NCI-H460 (cell line): ENCODE data around the gene EPHA2. TPM values are rescaled to one million over a fixed set of nuclear protein-coding genes. Genes with fewer than 3 reads are reported as not detected.
"Not testable (repeated sequence)": the region's sequence is repeated elsewhere in the genome, so short reads cannot be mapped to it uniquely, and the experiment has no call there.

Source experiments
- DNase-seq: peaks from one replicate; pipeline ENCODE4 v3.0.0-alpha.2; 2016; ENCODE audit warnings: low read depth; ENCODE audit errors: extremely low read depth
- total RNA-seq: library from RNA; depleted of rRNA; stranded (reverse); fragments of >200 nt; shearing (Covaris generic); gene quantifications from 2 replicates; pipeline ENCODE4 v1.2.3, GENCODE V29; 2014

Gene EPHA2
- total RNA-seq, 1 experiment from 2014 or later, result 52.3 TPM

GRCh38 chr1:16107039-16107438 lies 48.8 kb downstream of the EPHA2 start:
- not testable (repeated sequence) for DNase-seq

- DNase-seq, result no peak
Measured at GRCh38 chr1:16101623-16102022, 54.2 kb downstream of the EPHA2 start.

- DNase-seq, result no peak
Measured at GRCh38 chr1:16099412-16099811, 56.5 kb downstream of the EPHA2 start.

GRCh38 chr1:16095447-16095846 lies 60.4 kb downstream of the EPHA2 start:
- DNase-seq, result no peak

- DNase-seq, result no peak
Measured at GRCh38 chr1:16094453-16095158, 61.3 kb downstream of the EPHA2 start.

- no peak for DNase-seq
Measured at GRCh38 chr1:16093611-16094010, 62.3 kb downstream of the EPHA2 start.

GRCh38 chr1:16092923-16093511 lies 62.9 kb downstream of the EPHA2 start:
- no peak for DNase-seq

- no peak for DNase-seq
Measured at GRCh38 chr1:16092097-16092922, 63.6 kb downstream of the EPHA2 start.

- DNase-seq, result no peak
Measured at GRCh38 chr1:16091296-16091695, 64.6 kb downstream of the EPHA2 start.

- no peak for DNase-seq
Measured at GRCh38 chr1:16090076-16090826, 65.6 kb downstream of the EPHA2 start.

- DNase-seq, result no peak
Measured at GRCh38 chr1:16088996-16089395, 66.9 kb downstream of the EPHA2 start.

GRCh38 chr1:16088351-16088911 lies 67.4 kb downstream of the EPHA2 start:
- DNase-seq, result no peak

- DNase-seq, result no peak
Measured at GRCh38 chr1:16087733-16088132, 68.1 kb downstream of the EPHA2 start.

- no peak for DNase-seq
Measured at GRCh38 chr1:16085522-16085921, 70.3 kb downstream of the EPHA2 start.

- no peak for DNase-seq
Measured at GRCh38 chr1:16083486-16083885, 72.4 kb downstream of the EPHA2 start.

- no peak for DNase-seq
Measured at GRCh38 chr1:16082283-16083038, 73.4 kb downstream of the EPHA2 start.

- no peak for DNase-seq
Measured at GRCh38 chr1:16081636-16082035, 74.2 kb downstream of the EPHA2 start.

GRCh38 chr1:16080422-16081150 lies 75.3 kb downstream of the EPHA2 start:
- no peak for DNase-seq
